Stimulated activated CD8-positive, alpha-beta memory T cell treated with anti-CD3 and anti-CD28 coated beads, Interleukin-15, amount 100 ng/mL, for 48 hours (primary cell): ENCODE data around the gene FAT1.

Experiments
- DNase-seq, 2 donors: peaks; one replicate each; pipeline ENCODE4 v3.0.0-alpha.2; 2020; ENCODE audit warnings: low read depth in 2 of 2

FAT1 gene

DNA sequence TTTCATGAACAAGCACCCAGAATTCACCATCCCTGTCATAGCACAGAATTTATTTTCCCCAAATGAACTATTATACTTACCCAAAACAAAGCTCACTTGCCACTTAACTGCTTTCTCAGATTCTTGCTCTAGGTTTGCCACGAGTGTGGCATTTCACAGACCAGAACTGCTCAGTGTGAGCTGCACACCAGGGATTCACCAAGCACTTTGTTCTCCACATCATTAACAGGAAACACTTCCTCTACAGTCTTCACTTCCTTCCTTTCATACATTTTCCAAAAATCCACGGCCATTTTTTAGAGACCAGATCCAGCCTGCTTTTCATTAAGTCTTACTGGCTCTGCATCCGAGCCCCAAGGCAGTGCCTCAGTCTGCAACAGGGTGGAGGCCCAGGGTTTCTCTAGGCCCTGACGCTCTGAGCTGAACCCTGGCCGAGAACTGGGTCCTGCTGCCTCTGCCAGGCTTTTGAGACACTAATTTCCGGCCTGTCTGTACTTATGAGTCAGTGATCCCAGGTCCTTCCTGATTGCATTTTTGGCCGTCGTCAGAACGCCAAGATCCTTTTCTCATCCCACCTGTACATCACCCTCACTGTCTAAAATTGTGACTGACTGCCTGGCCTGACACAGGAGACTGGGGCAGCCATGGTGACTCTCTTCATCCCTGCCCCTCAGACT, 100.7 kb downstream of the FAT1 start:
- no peak for DNase-seq

DNA sequence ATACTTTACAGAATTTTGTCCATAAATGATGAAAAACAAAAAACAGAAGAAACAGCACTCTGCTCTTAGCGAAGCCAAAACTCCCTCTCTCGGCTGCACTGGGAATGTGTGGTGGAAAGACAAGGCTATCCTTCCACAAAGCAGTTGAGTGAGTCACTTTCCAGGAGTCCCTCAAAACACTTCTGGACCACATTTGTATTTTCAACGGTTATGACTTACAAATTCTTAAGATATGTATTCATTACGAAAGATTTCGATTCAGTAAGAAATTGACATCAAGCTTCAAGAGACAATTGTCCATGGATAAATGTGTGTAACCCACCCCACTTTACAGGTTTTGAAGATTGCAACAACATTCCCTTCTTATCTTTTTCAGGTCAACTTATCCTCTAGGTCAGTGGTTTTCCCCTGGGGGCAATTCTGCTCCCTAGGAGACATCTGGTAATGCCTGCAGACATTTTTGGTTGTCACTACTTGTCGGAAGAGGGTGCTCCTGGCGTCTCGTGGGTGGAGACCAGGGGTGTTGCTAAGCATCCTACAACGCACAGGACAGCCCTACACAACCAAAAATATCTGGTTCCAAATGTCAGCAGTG, 101.6 kb downstream of the FAT1 start:
- no peak for DNase-seq

DNA sequence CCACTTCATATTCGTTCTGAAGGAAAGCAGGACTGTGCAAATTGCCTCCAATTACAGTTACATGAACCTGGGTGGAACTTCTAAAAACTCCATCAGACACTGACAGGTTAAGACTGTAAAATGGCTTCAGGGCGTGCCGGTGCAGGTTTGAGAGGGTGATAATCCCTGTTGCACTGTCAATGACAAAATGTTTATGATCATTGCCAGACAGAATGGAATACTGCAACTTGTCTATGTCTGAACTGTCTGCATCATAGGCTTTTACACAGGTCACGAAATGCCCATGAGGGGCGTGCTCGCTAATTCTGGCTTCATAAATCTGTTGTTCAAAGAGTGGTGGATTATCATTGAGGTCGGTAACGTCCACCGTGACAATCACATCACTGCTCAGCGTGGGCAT, 104.6 kb downstream of the FAT1 start:
- no peak for DNase-seq

DNA sequence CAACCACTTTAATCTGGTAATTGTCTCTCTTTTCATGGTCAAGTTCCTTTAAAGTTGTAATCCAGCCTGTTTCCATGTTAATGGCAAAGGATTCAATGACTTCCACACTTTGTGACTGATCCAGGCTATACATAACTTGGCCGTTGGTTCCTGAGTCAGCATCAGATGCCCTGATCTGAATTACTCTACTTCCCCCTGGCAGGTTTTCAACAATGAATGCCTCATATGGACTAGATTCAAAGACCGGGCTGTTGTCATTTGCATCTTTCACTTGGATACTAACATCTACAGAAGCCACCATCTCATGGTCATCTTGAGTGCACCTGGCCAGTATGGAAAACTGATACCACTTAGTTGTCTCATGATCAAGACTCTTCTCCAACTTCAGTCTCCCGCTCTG, 105.7 kb downstream of the FAT1 start:
- no peak for DNase-seq

DNA sequence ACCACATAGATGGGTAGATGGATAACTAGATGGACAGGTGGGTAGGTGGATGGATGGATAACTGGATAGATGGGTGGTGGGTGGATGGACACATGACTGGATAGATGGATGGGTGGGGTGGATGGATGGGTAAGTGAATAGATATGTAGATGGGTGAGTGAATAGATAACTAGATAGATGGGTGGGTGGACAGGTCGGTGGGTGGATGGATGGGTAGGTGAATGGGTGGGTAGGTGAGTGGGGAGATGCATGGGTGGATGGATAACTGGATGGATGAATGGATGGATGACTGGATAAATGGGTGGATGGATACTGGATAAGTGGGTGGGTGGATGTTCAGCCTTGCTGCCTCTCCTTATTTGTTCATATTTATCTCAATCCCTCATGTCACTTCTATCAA, 116.2 kb downstream of the FAT1 start:
- DNase-seq = no peak

DNA sequence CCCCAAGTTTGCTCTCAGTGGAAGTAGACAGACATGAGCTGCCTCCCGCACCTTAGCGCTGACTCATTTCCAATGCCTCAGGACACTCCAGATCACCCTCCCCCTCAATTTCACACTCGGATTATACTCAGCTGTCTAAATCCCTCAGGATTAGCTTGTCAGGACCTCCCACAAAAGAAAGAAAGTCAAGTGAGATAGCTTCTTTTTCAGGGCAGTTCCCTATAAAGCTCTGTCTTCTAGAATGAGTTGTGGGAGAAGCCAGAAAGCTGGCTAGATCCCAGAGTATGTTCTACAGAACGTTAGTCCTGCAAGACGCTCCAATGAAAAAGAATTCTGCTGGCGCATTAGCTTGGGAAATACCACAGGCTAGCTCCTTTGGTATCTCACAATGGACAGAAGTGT, 117.1 kb downstream of the FAT1 start:
- no peak for DNase-seq

DNA sequence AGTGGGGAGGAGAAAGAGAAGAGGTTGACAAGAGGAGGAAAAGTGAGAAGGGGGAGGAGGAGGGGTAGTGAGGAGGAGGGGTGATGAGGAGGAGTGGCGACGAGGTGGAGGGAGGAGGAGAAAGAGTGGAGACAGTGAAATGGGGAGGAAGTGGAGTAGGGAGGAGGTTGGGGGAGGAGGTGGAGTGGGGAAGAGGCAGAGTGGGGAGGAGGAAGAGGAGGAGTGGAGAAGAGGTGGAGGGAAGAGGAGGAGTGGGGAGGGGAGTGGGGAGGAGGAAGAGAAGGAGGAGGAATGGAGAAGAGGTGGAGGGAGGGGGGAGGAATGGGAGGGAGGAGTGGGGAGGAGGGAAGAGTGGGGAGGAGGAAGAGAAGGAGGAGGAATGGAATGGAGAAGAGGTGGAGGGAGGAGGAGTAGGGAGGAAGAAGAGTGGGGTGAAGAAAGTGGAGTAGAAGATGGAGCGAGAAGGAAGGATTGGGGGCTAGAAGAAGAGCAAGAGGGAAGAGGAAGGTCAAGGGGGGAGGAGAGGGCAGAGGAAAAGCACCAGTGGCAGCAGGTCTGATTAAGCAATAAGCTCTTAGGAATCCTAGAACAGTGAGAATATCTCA, 118.3 kb downstream of the FAT1 start:
- DNase-seq = no peak

DNA sequence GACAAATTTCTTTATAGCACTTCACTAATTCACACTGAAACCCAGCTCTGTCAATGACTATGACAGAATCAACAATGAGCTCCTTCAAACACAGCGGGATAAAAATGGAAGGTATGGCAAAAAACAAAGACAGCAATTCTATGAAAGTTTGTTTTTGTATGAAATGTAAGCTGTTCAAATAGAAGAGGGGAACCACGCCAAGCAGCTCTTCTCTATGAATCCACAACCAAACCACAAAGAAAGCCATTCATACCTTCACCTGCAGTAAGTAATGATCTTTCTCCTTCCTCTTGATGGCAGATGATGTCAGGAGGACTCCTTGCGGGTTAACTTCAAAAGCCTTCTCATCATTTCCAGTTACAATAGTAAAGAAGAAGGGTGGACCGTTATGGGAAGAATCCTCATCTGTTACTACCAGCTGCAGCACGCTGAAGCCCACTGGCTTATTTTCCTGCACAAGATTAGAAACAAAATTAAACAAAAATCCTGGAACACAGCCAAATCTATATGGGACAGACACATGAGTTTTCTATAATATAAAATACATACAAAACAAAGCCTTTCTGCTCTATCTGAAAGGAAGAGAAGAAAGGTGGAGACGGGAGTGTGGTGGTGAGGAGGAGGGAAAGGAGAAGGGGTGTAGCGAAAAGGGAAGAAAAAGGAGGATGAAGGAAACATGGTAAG, 119.4 kb downstream of the FAT1 start:
- DNase-seq = no peak

DNA sequence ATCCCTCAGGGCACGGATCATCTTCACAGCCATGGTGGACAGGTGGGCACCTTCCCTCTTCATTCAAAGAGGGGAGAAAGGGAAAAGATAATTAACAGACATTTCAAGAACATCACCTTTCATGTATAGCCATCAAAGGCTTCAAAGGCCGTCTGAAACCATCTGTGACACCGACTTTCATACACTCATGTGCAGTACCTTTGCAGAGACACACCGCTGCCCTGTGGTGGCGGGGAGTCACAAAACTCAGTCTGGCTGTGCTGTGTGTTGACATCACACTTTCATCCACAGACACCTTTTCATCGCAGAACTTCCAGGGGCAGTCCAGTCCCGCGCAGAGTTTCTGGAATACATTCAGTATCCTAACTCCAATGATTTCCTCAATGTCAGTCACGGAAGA, 120.7 kb downstream of the FAT1 start:
- no peak for DNase-seq

DNA sequence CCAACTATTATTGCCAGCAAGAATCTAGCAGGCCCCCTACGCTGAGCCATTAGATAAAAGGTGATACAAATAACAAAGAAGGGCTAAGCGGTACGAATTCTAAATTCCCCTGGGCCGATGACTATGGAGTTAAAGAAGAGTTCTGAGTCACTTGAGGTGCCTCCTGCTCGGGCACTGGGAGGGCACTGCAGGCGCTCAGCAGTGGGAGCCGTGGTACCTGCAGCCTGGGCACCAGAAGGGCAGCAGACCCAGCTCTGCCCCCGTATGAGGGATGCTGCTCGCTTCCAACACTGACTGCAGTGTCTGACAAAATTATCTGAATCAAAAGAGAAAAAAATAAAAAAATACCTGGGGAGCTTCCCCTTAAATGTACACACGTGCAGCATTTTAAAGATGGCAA, 124.2 kb downstream of the FAT1 start:
- no peak for DNase-seq

DNA sequence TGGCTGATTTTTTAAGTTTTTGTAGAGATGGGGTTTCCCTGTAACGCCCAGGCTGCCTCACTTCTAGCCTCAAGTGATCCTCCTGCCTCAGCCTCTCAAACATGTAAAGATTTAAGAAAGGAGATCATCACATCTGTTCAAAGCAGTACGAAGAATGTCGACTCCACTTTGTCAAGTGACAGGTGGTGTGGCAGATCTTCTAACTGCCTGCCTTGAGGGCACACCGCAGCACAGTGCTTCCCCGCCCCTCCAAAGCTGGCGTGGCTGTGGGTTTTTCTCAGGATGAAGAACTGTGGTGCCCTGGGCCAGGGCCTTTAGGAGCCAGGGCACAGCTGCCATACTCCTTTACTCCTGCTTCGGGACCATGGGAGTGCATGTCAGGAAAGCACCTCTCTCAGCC, 125.0 kb downstream of the FAT1 start:
- DNase-seq = no peak

DNA sequence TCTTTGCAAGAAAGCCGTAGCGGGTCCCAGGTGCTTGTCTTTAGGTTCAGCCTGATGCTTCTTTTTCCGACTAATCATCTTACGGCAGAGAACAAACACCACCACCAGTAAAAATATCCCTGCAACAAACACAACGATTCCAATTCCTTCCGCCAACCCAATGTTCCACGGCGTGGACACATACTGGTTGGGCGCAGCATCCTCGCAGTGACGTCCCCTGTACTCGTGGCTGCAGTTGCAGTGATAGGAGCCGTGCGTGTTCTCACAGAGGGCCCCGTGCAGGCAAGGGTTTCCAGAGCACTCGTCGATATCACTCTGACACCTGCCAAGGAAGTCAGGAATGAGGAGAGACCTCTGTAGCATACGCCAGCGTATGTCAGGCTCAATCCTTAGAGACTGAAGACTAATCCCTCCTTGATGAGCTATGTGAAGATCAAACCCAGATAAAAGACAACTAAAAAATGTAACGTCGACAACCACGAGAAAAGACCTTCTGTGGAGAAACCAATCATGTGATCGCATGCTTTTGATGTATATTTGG, 126.7 kb downstream of the FAT1 start:
- DNase-seq = no peak

DNA sequence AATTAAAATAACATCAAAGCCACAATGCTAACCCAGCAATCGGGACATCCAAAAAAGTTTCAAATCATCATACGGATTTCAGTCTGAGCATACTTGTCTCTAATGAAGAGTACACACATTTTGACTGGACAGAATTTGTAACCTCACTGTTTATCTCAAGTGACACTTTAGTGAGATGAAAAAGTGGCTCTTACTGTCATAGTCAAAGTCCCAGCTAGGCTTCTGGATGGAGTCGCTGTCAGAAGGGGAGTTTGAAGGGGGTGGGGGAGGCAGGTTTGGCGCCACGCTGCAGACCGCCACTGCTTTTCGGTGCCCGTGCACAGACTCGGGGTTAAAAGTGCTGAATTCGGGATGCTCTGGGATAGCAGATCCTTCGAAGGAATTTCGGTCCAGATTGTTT, 127.3 kb downstream of the FAT1 start:
- no peak for DNase-seq

DNA sequence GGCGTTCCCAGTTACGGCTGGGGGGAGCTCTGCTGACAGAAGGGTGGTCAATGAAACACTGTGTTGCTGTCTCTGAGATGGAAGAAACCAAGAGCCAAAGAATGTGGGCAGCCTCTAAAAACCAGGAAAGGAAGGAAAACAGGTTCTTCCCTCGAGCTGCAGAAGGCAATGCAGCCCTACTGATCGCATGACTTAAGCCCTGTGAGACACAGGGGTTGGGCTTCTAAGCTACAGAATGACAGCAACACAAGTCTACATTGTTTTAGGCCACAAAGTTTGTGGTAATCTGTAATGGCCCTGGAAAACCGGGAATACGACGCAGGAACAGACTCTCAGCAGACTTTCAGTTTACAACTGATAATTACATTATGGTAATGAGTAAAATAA, 130.1 kb downstream of the FAT1 start:
- no peak for DNase-seq

DNA sequence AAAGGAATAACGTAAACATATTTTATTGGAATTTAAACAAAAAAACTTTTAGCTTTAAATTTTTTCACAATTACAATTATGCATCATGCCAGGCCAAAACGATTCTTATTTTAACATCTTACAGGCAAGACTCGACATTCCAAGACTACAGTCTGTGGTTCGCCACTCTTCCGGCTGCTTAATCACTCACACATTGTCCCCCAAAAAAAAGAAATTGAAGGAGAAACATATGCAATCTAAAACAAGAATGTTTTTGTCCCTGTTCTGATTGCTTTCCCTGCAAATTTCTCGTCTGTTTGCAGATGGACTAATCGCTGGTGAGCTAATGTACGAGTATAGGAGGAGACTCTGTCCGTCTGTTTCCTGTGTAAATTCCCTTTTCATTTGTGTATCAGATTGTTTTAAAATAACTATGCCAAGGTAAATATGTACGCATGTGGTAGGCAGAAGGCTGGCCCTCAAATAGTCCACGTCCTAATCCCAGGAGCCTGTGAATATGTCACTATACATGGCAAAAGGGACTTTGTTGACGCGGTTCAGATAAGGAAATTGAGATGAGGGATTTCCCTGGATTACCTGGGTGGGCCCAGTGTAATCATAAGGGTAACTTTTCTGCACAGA, 130.6 kb downstream of the FAT1 start:
- DNase-seq = no peak

DNA sequence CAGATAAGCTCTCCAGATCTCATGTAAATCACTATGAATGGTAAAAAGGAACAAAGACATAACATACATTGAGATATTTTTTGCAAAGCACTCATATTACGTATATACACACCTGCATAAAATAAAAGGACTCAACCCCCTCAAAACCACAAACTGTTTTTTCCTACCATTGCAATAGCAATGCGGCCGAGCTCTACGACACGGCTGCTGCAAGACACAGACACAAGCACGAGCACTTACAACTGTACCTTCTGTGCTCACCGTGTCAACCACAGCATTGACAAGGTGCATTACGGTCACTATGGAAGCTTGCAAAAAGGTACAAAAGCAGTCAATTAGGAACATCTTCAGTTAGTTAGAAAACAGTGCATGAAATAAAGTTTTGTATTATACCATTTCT, 131.2 kb downstream of the FAT1 start:
- DNase-seq = no peak

DNA sequence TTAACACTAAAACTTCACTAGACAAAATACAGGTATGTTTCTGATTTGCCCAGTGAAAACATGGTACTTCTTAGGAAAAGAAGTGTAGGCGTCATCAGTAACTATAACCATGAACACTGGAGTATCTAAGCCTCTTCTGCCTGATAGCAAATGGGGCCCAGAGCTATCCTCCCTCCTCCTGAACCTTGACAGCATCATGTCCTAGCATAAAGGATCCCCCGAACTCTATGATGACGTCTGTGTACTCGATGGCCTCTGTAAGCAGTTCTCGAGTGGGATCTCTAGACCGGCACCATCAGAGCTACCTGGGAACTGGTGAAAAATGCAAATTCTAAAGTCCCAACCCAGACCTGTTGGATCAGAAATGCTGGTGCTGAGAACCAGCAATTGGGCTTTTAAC, 132.0 kb downstream of the FAT1 start:
- DNase-seq = no peak

DNA sequence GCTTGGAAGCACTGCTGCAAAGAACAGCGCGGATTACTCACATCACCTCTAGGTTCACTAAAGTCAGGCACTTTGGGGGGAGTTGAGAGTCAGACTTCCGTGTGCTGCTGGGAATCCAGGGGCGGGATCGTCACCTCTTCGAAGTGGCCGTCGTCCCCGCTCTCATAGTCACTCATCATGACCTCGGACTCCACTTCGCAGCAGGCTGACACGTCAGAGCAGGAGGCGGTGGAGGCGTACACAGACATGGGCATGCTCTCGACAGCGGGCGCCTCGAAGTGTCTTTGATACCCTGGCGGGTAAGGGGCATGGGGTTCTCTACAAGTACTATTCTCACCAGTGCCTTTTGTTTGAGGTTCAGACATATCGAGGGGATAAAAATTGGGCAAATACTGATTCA, 135.2 kb downstream of the FAT1 start:
- no peak for DNase-seq

DNA sequence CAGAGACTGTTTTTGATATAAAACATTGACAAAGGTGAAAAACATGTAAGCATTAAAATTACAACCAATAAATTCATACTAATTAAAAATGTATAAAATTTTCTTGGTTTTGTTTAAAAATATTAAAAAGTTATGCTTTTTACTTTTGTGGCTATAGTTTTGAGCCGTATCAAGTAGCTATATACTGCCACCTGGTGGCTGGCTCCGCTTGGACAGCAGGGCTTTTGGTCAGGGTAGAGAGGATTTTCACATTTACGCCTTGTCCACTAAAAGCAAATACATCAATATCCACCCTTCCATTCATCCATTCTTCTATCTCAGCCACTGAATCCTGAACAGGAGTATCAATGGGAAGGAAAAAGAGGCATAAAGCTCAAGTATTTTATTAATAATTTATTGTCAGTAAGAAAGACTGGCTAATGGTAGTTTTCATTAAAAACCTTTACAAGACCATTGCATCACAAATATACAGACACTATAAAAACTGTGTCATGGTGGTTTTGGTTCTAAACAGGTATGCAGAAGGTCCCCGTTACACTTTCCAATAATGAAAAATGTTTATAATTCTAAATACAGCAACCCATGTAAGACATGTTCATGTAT, 136.1 kb downstream of the FAT1 start:
- DNase-seq = peak; percentile 3 to 17

DNA sequence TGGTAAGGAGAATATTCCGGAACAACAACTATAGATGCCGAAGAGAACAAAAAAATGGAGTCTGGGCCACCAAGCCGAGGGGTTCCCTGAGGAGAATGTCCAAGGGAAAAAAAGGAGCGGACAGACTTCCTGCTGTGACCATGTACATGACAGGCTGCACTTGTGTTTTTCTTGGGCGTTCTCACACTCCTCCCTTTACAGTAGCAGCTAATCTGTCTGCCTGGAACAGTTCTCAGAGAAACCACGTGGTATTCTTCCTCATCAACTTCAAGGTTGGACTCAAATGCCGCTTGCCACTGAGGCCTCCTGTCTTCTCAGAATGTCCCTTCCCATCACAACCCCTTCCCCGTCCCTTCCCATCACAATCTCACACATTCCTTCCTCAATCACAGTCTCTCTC, 137.5 kb downstream of the FAT1 start:
- no peak for DNase-seq

DNA sequence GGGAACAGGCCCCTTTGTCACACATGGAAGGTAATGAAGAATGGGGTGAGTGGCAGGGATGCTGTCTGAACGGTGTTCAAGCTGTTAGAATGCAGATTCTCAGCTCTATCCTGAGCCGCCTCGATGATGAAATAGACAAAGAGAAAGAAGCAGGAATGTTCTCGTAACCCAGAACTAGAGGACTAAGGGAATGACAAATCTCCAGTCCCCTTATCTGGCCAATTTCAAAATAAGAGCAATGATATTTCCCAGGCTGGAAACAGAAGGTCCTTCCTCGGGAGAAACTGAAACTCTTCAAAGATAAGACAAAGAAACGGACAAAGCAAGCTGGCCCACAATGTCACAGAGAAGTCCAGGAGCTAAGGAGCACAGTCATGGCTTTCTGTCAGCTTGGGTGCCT, 138.7 kb downstream of the FAT1 start:
- no peak for DNase-seq

DNA sequence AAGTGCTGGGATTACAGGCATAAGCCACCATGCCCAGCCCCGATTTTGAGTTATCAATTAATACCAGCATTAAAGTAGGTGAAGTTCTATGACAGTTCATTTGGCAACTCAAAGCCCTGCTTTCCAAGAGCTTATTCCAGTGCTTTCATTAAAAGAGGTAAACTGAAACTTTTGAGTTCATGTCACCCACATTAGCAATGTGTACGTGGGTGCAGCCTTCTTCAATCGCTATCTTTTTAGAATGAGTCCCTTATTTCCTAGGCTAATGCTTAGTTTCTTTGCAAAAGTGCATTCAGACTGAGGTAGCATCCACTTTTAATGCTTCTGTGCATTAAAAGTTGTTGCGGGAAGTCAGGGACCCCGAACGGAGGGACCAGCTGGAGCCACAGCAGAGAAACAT, 142.2 kb downstream of the FAT1 start:
- DNase-seq = no peak
